ENCODE measurements around the gene DOCK4. TPM values are rescaled to one million over a fixed set of nuclear protein-coding genes. Genes with fewer than 3 reads are reported as not detected.

Gene DOCK4
- total and polyA plus RNA-seq, 7 donors = 1.8 to 12.7 (median 7.1) TPM

DNA sequence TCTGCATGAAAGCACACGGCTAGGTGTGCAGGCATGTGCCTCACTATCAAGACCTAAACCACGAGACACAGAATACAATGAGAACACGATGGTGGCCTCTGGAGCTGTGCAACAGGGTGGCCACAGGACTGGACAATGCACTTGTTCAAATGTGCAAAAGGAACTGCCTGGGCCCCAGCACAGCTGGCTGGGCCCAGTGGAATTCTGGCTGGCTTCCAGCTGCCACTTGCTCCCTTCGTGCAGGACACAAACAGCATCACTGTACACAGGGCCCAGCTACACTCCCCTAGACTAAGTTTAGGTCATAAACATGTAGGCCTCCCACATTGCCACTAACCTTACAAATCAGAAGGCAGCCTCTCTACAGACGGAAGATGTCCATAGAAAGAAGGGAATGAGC is 23.4 kb downstream of the DOCK4 start:
- no peaks in the 10 kb centered on the region for H3K27me3 ChIP-seq (ENCODE audit: insufficient read depth in 3 of 3, low read length in 2 of 3)
- TF ChIP-seq, protein P1, sequence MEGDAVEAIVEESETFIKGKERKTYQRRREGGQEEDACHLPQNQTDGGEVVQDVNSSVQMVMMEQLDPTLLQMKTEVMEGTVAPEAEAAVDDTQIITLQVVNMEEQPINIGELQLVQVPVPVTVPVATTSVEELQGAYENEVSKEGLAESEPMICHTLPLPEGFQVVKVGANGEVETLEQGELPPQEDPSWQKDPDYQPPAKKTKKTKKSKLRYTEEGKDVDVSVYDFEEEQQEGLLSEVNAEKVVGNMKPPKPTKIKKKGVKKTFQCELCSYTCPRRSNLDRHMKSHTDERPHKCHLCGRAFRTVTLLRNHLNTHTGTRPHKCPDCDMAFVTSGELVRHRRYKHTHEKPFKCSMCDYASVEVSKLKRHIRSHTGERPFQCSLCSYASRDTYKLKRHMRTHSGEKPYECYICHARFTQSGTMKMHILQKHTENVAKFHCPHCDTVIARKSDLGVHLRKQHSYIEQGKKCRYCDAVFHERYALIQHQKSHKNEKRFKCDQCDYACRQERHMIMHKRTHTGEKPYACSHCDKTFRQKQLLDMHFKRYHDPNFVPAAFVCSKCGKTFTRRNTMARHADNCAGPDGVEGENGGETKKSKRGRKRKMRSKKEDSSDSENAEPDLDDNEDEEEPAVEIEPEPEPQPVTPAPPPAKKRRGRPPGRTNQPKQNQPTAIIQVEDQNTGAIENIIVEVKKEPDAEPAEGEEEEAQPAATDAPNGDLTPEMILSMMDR (IDR thresholded peaks at IDR 0.05) = no peak
- no peak overlapping the region for H3K4me3 ChIP-seq
- peak overlapping the region; percentile 43 for H3K27ac ChIP-seq
- intact Hi-C loops (cut with DNase I) = no loop called here
- DNase-seq (peak; percentile 31 to 60), ATAC-seq (peak; percentile 27 to 65 (median 58))
- no peaks in the 10 kb centered on the region for H3K9me3 ChIP-seq
- H3K36me3 ChIP-seq (ENCODE audit: insufficient read depth in 1 of 2, low read depth in 1 of 2) = no peaks in the 10 kb centered on the region
- WGBS, 3 donors = 23 to 47% (median 32%) methylated on average over 5 of the region's 5 CpGs
- peaks cover 61% of the 10 kb centered on the region for H3K4me1 ChIP-seq

DNA sequence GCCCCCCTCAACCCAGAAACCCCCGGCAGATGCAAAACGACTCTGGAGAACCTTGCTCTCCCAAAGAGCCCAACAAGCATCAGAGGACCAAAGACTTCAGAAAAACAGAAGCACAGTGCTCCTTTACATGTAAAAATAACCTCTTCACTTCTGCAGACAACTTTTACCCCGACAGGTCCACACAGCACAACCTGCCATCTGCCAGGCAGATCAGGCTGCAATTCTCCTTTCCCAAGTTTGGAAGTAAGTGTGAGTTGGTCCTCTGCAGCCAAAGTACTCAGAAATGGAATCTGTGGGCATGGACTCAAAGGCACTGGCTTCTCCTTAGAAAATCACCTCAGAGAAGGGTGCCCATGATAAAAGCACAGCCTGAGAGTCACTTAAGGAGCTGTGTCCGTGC is 26.0 kb downstream of the DOCK4 start:
- Histone ChIP-seq H3K36me3 (ENCODE audit: insufficient read depth in 1 of 2, low read depth in 1 of 2) (no peaks in the 10 kb centered on the region), H3K27ac (no peak overlapping the region), H3K9me3 (no peaks in the 10 kb centered on the region), H3K4me1 (peaks cover 49% of the 10 kb centered on the region), H3K4me3 (no peak overlapping the region), H3K27me3 (ENCODE audit: insufficient read depth in 3 of 3, low read length in 2 of 3) (no peaks in the 10 kb centered on the region)
- ATAC-seq (peak in 1 of 4 donors; percentile 40), DNase-seq (no peak)
- WGBS, 3 donors = 43 to 58% (median 46%) methylated on average over 4 of the region's 4 CpGs
- TF ChIP-seq, protein P1 (IDR thresholded peaks at IDR 0.05) = no peak
- intact Hi-C loops (cut with DNase I) = no loop called here

DNA sequence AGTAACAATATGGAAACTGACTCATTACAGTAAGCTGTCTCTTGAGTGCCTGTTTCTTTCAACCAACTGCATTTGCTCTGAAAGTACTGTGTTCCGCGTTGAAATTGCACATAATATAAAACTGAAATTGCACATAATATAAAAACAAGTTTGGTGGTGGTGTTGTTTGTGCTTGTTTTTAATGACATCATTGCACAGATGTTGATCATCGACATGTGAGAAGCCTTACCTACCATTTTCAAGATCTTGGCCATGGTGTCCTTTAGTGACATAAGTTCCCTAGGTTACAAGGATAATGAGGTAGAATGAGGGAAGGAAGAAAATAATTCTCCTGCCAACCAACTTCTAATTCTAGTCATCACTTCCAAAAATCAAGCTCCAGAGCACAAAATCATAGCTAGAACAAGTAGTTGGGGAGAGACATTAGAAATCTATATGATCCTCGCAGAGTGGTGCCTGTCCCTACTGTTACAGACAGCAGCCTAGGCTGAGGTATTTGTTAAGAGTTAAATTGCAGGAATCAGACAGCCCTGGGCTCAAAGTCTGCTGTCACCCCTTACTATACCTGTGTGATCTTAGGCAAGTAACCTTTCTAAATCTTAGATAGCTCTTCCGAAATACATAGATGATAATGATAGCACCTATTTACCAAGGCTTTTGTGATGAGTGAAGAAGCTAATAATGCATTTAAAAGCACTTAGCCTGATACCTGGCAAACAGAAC is 29.3 kb downstream of the DOCK4 start:
- Histone ChIP-seq H3K4me3 (no peak overlapping the region), H3K4me1 (peaks cover 42% of the 10 kb centered on the region), H3K27me3 (ENCODE audit: insufficient read depth in 3 of 3, low read length in 2 of 3) (no peaks in the 10 kb centered on the region), H3K9me3 (no peaks in the 10 kb centered on the region), H3K27ac (no peak overlapping the region), H3K36me3 (ENCODE audit: insufficient read depth in 1 of 2, low read depth in 1 of 2) (no peaks in the 10 kb centered on the region)
- no peak for ATAC-seq
- 87 to 88% (median 87%) methylated on average over 5 of the region's 5 CpGs for WGBS, 3 donors
- TF ChIP-seq, protein P1 (IDR thresholded peaks at IDR 0.05) = no peak
- DNase-seq = no peak
- intact Hi-C loops (cut with DNase I) = no loop called here

DNA sequence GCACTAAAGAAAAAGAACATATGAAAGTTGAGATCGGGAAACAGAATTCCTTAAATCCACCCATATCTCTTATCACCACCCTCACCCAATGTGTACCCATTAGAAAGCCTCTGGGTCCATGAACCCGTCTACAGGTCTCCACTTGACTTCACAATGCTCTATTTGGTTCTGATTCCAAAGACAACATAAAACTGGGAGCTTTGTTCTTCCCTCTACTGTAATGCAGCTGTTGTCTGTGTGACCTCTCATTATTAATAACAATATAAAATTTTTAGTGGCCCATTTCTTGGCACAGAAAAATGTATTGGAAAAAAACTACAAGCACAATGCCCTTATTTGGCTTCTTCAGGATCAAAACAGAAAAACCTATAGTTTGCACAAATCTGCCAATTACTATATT is 30.0 kb downstream of the DOCK4 start:
- no peak for DNase-seq
- intact Hi-C loops (cut with DNase I) = no loop called here
- Histone ChIP-seq H3K27ac (no peak overlapping the region), H3K4me3 (no peak overlapping the region), H3K9me3 (no peaks in the 10 kb centered on the region), H3K4me1 (peaks cover 40% of the 10 kb centered on the region), H3K36me3 (ENCODE audit: insufficient read depth in 1 of 2, low read depth in 1 of 2) (no peaks in the 10 kb centered on the region), H3K27me3 (ENCODE audit: insufficient read depth in 3 of 3, low read length in 2 of 3) (no peaks in the 10 kb centered on the region)
- no peak for ATAC-seq
- TF ChIP-seq, protein P1 (IDR thresholded peaks at IDR 0.05) = no peak
- 47 to 72% (median 54%) methylated on average over 2 of the region's 2 CpGs for WGBS, 3 donors

DNA sequence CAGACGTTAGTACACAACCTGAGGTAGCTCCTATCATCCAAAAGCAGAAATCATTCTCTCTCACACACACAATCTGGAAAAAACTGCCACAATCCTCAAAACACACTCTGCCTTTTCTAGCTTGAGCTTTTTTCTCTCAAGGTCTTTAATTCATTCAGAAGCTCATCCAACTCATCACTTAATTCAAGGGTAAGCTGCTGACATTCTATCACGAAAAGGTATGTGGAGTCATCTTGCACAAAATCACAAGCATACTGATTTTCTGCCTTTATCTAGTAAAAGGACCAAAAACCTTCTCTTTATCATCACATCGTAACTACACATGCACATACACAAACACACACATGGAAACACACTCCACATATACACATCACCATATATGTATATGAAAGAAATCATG is 32.0 kb downstream of the DOCK4 start:
- intact Hi-C loops (cut with DNase I) = no loop called here
- WGBS, 3 donors = 86 to 95% (median 92%) methylated on average over 3 of the region's 3 CpGs
- DNase-seq (no peak), ATAC-seq (no peak)
- H3K27me3 ChIP-seq (ENCODE audit: insufficient read depth in 3 of 3, low read length in 2 of 3) = no peaks in the 10 kb centered on the region
- H3K4me1 ChIP-seq = peaks cover 26% of the 10 kb centered on the region
- H3K4me3 ChIP-seq = no peak overlapping the region
- no peaks in the 10 kb centered on the region for H3K36me3 ChIP-seq (ENCODE audit: insufficient read depth in 1 of 2, low read depth in 1 of 2)
- H3K27ac ChIP-seq = no peak overlapping the region
- TF ChIP-seq, protein P1 (IDR thresholded peaks at IDR 0.05) = no peak
- H3K9me3 ChIP-seq = no peaks in the 10 kb centered on the region

All from psoas muscle (tissue), 8 donors.